Inflammatory macrophage (primary cell): Measurements from ENCODE around the gene SFXN5.
A peak's percentile ranks its signal among the peaks of the same experiment; 100 is the strongest.

Experiments
- DNase-seq, 2 donors: peaks; one replicate each; pipeline ENCODE4 v3.0.0-alpha.2; 2020 to 2022

The SFXN5 gene

GRCh38 chr2:72954376-72955227, 116.9 kb downstream of the SFXN5 start:
- peak in 1 of 2 donors; percentile 6 for DNase-seq

GRCh38 chr2:72953976-72954375, 117.5 kb downstream of the SFXN5 start:
- DNase-seq, result no peak

GRCh38 chr2:72953528-72953927, 118.0 kb downstream of the SFXN5 start:
- no peak for DNase-seq

GRCh38 chr2:72952961-72953360, 118.6 kb downstream of the SFXN5 start:
- DNase-seq, result no peak

- DNase-seq, result no peak
These were observed 119.2 kb downstream of the SFXN5 start for GRCh38 chr2:72952110-72952823.

- DNase-seq, result no peak
These were observed 120.0 kb downstream of the SFXN5 start for GRCh38 chr2:72951303-72952095.

- DNase-seq, result no peak
These were observed 120.8 kb downstream of the SFXN5 start for GRCh38 chr2:72950558-72951255.

GRCh38 chr2:72949642-72950041, 121.9 kb downstream of the SFXN5 start:
- no peak for DNase-seq

- no peak for DNase-seq
These were observed 122.5 kb downstream of the SFXN5 start for GRCh38 chr2:72949045-72949444.

- DNase-seq, result no peak
These were observed 123.3 kb downstream of the SFXN5 start for GRCh38 chr2:72947952-72948830.

GRCh38 chr2:72946466-72946865, 125.0 kb downstream of the SFXN5 start:
- no peak for DNase-seq

GRCh38 chr2:72945450-72946019, 126.0 kb downstream of the SFXN5 start:
- no peak for DNase-seq

- no peak for DNase-seq
These were observed 126.6 kb downstream of the SFXN5 start for GRCh38 chr2:72944804-72945449.

GRCh38 chr2:72943540-72944395, 127.7 kb downstream of the SFXN5 start:
- DNase-seq, result no peak

GRCh38 chr2:72942881-72943418, 128.6 kb downstream of the SFXN5 start:
- no peak for DNase-seq

GRCh38 chr2:72942293-72942692, 129.2 kb downstream of the SFXN5 start:
- no peak for DNase-seq

- no peak for DNase-seq
These were observed 130.7 kb downstream of the SFXN5 start for GRCh38 chr2:72940786-72941185.

GRCh38 chr2:72940361-72940760, 131.2 kb downstream of the SFXN5 start:
- DNase-seq, result no peak

- no peak for DNase-seq
These were observed 133.1 kb downstream of the SFXN5 start for GRCh38 chr2:72938455-72938854.
